HCT116 (cell line): Measurements from ENCODE around the gene MAP4. TPM values are rescaled to one million over a fixed set of nuclear protein-coding genes. Genes with fewer than 3 reads are reported as not detected.

Experiments used
- ATAC-seq: fragments of 200-7000 bp; cut with Tn5 transposase; 2 replicates; pipeline ENCODE4 v1.9.1; 2020; ENCODE audit warnings: mild to moderate bottlenecking, moderate library complexity
- BruUV-seq: library from RNA; stranded (reverse); fragments of 400-500 nt; replicated peaks from 2 replicates; lab custom pipeline; 2021; lab: Mats Ljungman, UMichigan
- CTCF ChIA-PET: fragments of 300-600 bp; sonication (Branson Sonifier 250); formaldehyde crosslinking; loops from one replicate; lab custom pipeline; 2021; ENCODE audit warnings: antibody characterized with exemption; lab: Charles Lee
- POLR2A ChIA-PET: fragments of 300-600, 350-600 bp; sonication (Branson Sonifier 250); formaldehyde crosslinking; loops from one replicate; lab custom pipeline; 2021; ENCODE audit warnings: antibody characterized with exemption; lab: Charles Lee
- RAD21 ChIA-PET, 2 experiments: fragments of 300-600 bp; sonication (Branson Sonifier 250); formaldehyde crosslinking; loops; one replicate each; lab custom pipeline; 2023; ENCODE audit warnings: low total read pairs in 2 of 2; ENCODE audit not compliant: uncharacterized antibody in 2 of 2, unreplicated experiment in 2 of 2, low non-redundant PET in 1 of 2; lab: Charles Lee
- DNase-seq: peaks from one replicate; pipeline ENCODE4 v3.0.0-alpha.2; 2010; ENCODE audit warnings: low read depth, low spot score
- H2AFZ ChIP-seq: fragments of 200-600 bp; shearing (Covaris generic), sonication (generic); 2 replicates; pipeline ENCODE4 v1.6.1; 2017; ENCODE audit warnings: low read depth, mixed run types, mixed read lengths, antibody characterized with exemption, low read length; ENCODE audit not compliant: poor library complexity, severe bottlenecking
- H3K27ac ChIP-seq: 2 replicates; pipeline ENCODE4 v1.5.1; 2012; ENCODE audit warnings: low read depth, low read length
- H3K27me3 ChIP-seq: fragments of 200-600 bp; sonication (generic); 2 replicates; pipeline ENCODE4 v1.6.1; 2016; ENCODE audit warnings: mixed run types, low read length, mixed read lengths; ENCODE audit not compliant: insufficient read depth
- H3K36me3 ChIP-seq, 2 experiments: fragments of 200-500 bp in 1 of 2; fragments of 200-600 bp in 1 of 2; sonication (Bioruptor generic) in 1 of 2; sonication (generic) in 1 of 2; 2 replicates each; pipeline versions ENCODE4 v1.5.1 to v1.6.1; 2014 to 2016; ENCODE audit warnings: low read length in 2 of 2, inconsistent platforms in 1 of 2, mixed read lengths in 1 of 2, mixed run types in 1 of 2; ENCODE audit not compliant: insufficient read depth in 2 of 2, control insufficient read depth in 1 of 2
- H3K4me1 ChIP-seq, 2 experiments: fragments of 200-600 bp in 1 of 2; sonication (generic) in 1 of 2; 2 replicates each; pipeline versions ENCODE4 v1.5.1 to v1.6.1; 2012 to 2017; ENCODE audit warnings: low read length in 2 of 2, inconsistent platforms in 1 of 2, mild to moderate bottlenecking in 1 of 2, mixed read lengths in 1 of 2, mixed run types in 1 of 2, moderate library complexity in 1 of 2; ENCODE audit not compliant: insufficient read depth in 2 of 2, control insufficient read depth in 1 of 2
- H3K4me2 ChIP-seq: fragments of 200-600 bp; sonication (generic); 2 replicates; pipeline ENCODE4 v1.6.1; 2017; ENCODE audit warnings: mixed run types, low read length, mixed read lengths
- H3K4me3 ChIP-seq, 2 experiments: fragments of 200-600 bp in 1 of 2; sonication (generic) in 1 of 2; replicated peaks in 1 of 2; 2 replicates each; pipeline ENCODE4 v1.5.1; 2011 to 2016; ENCODE audit warnings: low read length in 2 of 2, control low read depth in 1 of 2, low read depth in 1 of 2, mild to moderate bottlenecking in 1 of 2, mixed read lengths in 1 of 2, mixed run types in 1 of 2
- H3K79me2 ChIP-seq: fragments of 200-600 bp; sonication (generic); 2 replicates; pipeline ENCODE4 v1.6.1; 2017; ENCODE audit warnings: mild to moderate bottlenecking, mixed run types, low read length, moderate library complexity, mixed read lengths; ENCODE audit not compliant: insufficient read depth
- H3K9ac ChIP-seq: fragments of 200-600 bp; sonication (generic); 2 replicates; pipeline ENCODE4 v1.6.1; 2016; ENCODE audit warnings: low read length, mixed read lengths
- H3K9me2 ChIP-seq: fragments of 200-600 bp; sonication (generic), shearing (Covaris generic); 2 replicates; pipeline ENCODE4 v1.6.1; 2017; ENCODE audit warnings: mixed run types, mild to moderate bottlenecking, moderate library complexity; ENCODE audit not compliant: insufficient read depth
- H3K9me3 ChIP-seq, 2 experiments: fragments of 200-500 bp in 1 of 2; fragments of 200-600 bp in 1 of 2; sonication (Bioruptor generic) in 1 of 2; sonication (generic) in 1 of 2; 2 replicates each; pipeline ENCODE4 v1.6.1; 2014 to 2017; ENCODE audit warnings: low read length in 2 of 2, mixed read lengths in 2 of 2, inconsistent platforms in 1 of 2, low read depth in 1 of 2, mild to moderate bottlenecking in 1 of 2, mixed run types in 1 of 2, moderate library complexity in 1 of 2; ENCODE audit not compliant: control insufficient read depth in 1 of 2, insufficient read depth in 1 of 2
- H4K20me1 ChIP-seq: fragments of 200-600 bp; sonication (generic), shearing (Covaris generic); 2 replicates; pipeline ENCODE4 v1.6.1; 2017; ENCODE audit warnings: mixed run types, mild to moderate bottlenecking, moderate library complexity; ENCODE audit not compliant: insufficient read depth
- CBX3 ChIP-seq: IDR thresholded peaks from 2 replicates; pipeline ENCODE4 v1.6.1; 2012; ENCODE audit warnings: low read depth
- ELF1 ChIP-seq: IDR thresholded peaks from 2 replicates; pipeline ENCODE4 v1.6.1; 2012; ENCODE audit warnings: low read depth, borderline replicate concordance
- EZH2 ChIP-seq: fragments of 200-600 bp; sonication (generic); IDR thresholded peaks from 2 replicates; pipeline ENCODE4 v1.6.1; 2017; ENCODE audit warnings: antibody characterized with exemption, mixed run types
- EZH2phosphoT487 ChIP-seq: fragments of 200-600 bp; IDR thresholded peaks from 2 replicates; pipeline ENCODE4 v1.6.1; 2018; ENCODE audit warnings: antibody characterized with exemption, borderline replicate concordance
- FOSL1 ChIP-seq: IDR thresholded peaks from 2 replicates; pipeline ENCODE4 v1.6.1; 2012; ENCODE audit warnings: low read depth
- JUND ChIP-seq: IDR thresholded peaks from 2 replicates; pipeline ENCODE4 v1.6.1; 2012
- POLR2A ChIP-seq: IDR thresholded peaks from 2 replicates; pipeline ENCODE4 v1.7.0; 2011; ENCODE audit warnings: borderline replicate concordance; ENCODE audit not compliant: insufficient read depth, insufficient read length; ENCODE audit errors: extremely low read depth
- POLR2AphosphoS5 ChIP-seq: IDR thresholded peaks from 2 replicates; pipeline ENCODE4 v1.6.1; 2011; ENCODE audit warnings: mild to moderate bottlenecking, low read depth, low read length, moderate library complexity
- RAD21 ChIP-seq: IDR thresholded peaks from 2 replicates; pipeline ENCODE4 v1.6.1; 2012; ENCODE audit warnings: low read depth, mild to moderate bottlenecking
- SIN3A ChIP-seq: IDR thresholded peaks from 2 replicates; pipeline ENCODE4 v1.6.1; 2012; ENCODE audit warnings: low read depth
- SP1 ChIP-seq: IDR thresholded peaks from 2 replicates; pipeline ENCODE4 v1.6.1; 2012; ENCODE audit warnings: low read depth
- SRF ChIP-seq: IDR thresholded peaks from 2 replicates; pipeline ENCODE4 v1.6.1; 2012; ENCODE audit warnings: low read depth
- TCF7L2 ChIP-seq: IDR thresholded peaks from 2 replicates; pipeline ENCODE4 v1.7.0; 2011; ENCODE audit warnings: borderline replicate concordance, inconsistent platforms; ENCODE audit not compliant: insufficient read depth, insufficient read length; ENCODE audit errors: extremely low read depth
- YY1 ChIP-seq: IDR thresholded peaks from 2 replicates; pipeline ENCODE4 v1.6.1; 2011; ENCODE audit warnings: low read length, low read depth, moderate library complexity, mild to moderate bottlenecking; ENCODE audit not compliant: insufficient replicate concordance; ENCODE audit errors: extremely low read depth
- ZNF274 ChIP-seq: fragments of 200-500 bp; sonication (Bioruptor generic); IDR thresholded peaks from 2 replicates; pipeline ENCODE4 v1.6.1; 2014; ENCODE audit warnings: mild to moderate bottlenecking, low read depth, low read length, inconsistent platforms
- intact Hi-C: fragments of 100-400 bp; cut with micrococcal nuclease; formaldehyde crosslinking; loops from 2 replicates; pipeline ENCODE4 v1.10.0; 2022
- total RNA-seq: library from RNA; stranded (reverse); gene quantifications from one replicate; pipeline ENCODE4 v1.2.1, GENCODE V29; 2021; ENCODE audit not compliant: unreplicated experiment
- TF ChIP-seq, protein P1 (sequence below): IDR thresholded peaks from 2 replicates; pipeline ENCODE4 v1.6.1; 2011; ENCODE audit warnings: mild to moderate bottlenecking, low read length, moderate library complexity; ENCODE audit not compliant: insufficient replicate concordance; ENCODE audit errors: extremely low read depth
- TF ChIP-seq, protein P2 (sequence below): IDR thresholded peaks from 2 replicates; pipeline ENCODE4 v1.6.1; 2012
- TF ChIP-seq, protein P3 (sequence below): IDR thresholded peaks from 2 replicates; pipeline ENCODE4 v1.6.1; 2012
- TF ChIP-seq, protein P4 (sequence below), 3 experiments: fragments of 200-600 bp in 1 of 3; sonication (generic) in 1 of 3; IDR thresholded peaks in 2 of 3; conservative IDR thresholded peaks in 1 of 3; 2 replicates each; pipeline ENCODE4 v1.5.1; 2012 to 2017; ENCODE audit warnings: low read depth in 2 of 3, low read length in 2 of 3, antibody characterized with exemption in 1 of 3, borderline replicate concordance in 1 of 3, control low read depth in 1 of 3, mild to moderate bottlenecking in 1 of 3, mixed read lengths in 1 of 3, mixed run types in 1 of 3, moderate library complexity in 1 of 3; ENCODE audit not compliant: insufficient read depth in 1 of 3

Gene MAP4
- total RNA-seq, 1 experiment from 2014 or later: 200 TPM

DNA sequence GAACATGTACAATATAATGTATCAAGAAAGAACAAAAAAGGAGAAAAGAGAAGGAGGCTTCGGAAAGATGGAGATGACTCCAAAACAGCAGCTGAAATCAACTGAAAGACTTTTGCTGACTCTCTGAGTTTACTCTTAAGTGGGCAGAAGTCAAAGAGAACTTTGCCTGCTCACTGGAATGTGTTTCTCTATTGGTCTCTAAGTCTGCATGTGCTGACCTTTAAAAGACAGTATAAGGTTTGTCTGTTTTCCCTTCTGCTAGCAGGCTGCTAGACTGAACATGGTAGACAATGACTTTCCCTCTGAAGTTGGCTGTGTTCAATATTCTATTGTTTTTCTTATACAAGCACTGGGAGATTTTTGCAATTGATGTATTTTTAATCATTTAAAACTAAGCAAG is 7.2 kb upstream of the MAP4 start:
- no TSS peak for BruUV-seq
- CTCF ChIA-PET: no interaction called here
- no peak for DNase-seq
- POLR2A ChIA-PET: no interaction called here
- Histone ChIP-seq H3K4me1 (peaks cover 9 to 18% of the 10 kb centered on the region in 2 experiments), H3K9me3 (no peaks in the 10 kb centered on the region), H3K27me3 (no peaks in the 10 kb centered on the region), H3K27ac (no peak overlapping the region), H3K36me3 (no peaks in the 10 kb centered on the region), H3K4me3 (no peak overlapping the region), H3K9me2 (no peaks in the 10 kb centered on the region), H3K4me2 (no peak overlapping the region), H4K20me1 (peaks cover 10% of the 10 kb centered on the region; the same call in 1 of the 2 replicates), H3K9ac (no peak overlapping the region), H3K79me2 (peaks cover 92% of the 10 kb centered on the region), H2AFZ (no peak overlapping the region)
- ATAC-seq: no peak
- RAD21 ChIA-PET: no interaction called here
- intact Hi-C loops: no loop called here
- TF ChIP-seq CBX3 (no peak), EZH2 (no peak), ZNF274 (no peak), SP1 (no peak), SIN3A (no peak), TCF7L2 (no peak), EZH2phosphoT487 (no peak), ELF1 (no peak), FOSL1 (no peak), POLR2AphosphoS5 (no peak), JUND (no peak), YY1 (no peak), POLR2A (no peak), SRF (no peak), RAD21 (no peak)
- TF ChIP-seq, protein P1, sequence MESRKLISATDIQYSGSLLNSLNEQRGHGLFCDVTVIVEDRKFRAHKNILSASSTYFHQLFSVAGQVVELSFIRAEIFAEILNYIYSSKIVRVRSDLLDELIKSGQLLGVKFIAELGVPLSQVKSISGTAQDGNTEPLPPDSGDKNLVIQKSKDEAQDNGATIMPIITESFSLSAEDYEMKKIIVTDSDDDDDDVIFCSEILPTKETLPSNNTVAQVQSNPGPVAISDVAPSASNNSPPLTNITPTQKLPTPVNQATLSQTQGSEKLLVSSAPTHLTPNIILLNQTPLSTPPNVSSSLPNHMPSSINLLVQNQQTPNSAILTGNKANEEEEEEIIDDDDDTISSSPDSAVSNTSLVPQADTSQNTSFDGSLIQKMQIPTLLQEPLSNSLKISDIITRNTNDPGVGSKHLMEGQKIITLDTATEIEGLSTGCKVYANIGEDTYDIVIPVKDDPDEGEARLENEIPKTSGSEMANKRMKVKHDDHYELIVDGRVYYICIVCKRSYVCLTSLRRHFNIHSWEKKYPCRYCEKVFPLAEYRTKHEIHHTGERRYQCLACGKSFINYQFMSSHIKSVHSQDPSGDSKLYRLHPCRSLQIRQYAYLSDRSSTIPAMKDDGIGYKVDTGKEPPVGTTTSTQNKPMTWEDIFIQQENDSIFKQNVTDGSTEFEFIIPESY: no peak
- TF ChIP-seq, protein P2, sequence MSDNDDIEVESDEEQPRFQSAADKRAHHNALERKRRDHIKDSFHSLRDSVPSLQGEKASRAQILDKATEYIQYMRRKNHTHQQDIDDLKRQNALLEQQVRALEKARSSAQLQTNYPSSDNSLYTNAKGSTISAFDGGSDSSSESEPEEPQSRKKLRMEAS: no peak
- TF ChIP-seq, protein P3, sequence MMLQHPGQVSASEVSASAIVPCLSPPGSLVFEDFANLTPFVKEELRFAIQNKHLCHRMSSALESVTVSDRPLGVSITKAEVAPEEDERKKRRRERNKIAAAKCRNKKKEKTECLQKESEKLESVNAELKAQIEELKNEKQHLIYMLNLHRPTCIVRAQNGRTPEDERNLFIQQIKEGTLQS: no peak
- TF ChIP-seq, protein P4, sequence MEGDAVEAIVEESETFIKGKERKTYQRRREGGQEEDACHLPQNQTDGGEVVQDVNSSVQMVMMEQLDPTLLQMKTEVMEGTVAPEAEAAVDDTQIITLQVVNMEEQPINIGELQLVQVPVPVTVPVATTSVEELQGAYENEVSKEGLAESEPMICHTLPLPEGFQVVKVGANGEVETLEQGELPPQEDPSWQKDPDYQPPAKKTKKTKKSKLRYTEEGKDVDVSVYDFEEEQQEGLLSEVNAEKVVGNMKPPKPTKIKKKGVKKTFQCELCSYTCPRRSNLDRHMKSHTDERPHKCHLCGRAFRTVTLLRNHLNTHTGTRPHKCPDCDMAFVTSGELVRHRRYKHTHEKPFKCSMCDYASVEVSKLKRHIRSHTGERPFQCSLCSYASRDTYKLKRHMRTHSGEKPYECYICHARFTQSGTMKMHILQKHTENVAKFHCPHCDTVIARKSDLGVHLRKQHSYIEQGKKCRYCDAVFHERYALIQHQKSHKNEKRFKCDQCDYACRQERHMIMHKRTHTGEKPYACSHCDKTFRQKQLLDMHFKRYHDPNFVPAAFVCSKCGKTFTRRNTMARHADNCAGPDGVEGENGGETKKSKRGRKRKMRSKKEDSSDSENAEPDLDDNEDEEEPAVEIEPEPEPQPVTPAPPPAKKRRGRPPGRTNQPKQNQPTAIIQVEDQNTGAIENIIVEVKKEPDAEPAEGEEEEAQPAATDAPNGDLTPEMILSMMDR (IDR thresholded peaks at IDR 0.05 in 2 of 3, conservative IDR thresholded peaks at IDR 0.05 in 1 of 3; ENCODE audit: borderline replicate concordance in 1 of 3, insufficient read depth in 1 of 3, low read depth in 2 of 3, low read length in 2 of 3): no peak
